ENCODE measurements around the gene ABHD14A.

The ABHD14A gene

GRCh38 chr3:51958603-51959521 lies 16.0 kb upstream of the ABHD14A start:
- DNase-seq = no peak

GRCh38 chr3:51959651-51960050 lies 15.2 kb upstream of the ABHD14A start:
- no peak for DNase-seq

- DNase-seq = no peak
Measured at GRCh38 chr3:51960386-51960785, 14.5 kb upstream of the ABHD14A start.

GRCh38 chr3:51961011-51961410 lies 13.9 kb upstream of the ABHD14A start:
- DNase-seq = no peak

- no peak for DNase-seq
Measured at GRCh38 chr3:51961602-51962569, 13.0 kb upstream of the ABHD14A start.

GRCh38 chr3:51962854-51963530 lies 11.9 kb upstream of the ABHD14A start:
- no peak for DNase-seq

GRCh38 chr3:51963951-51964451 lies 10.9 kb upstream of the ABHD14A start:
- DNase-seq = no peak

- DNase-seq = no peak
Measured at GRCh38 chr3:51964521-51964920, 10.3 kb upstream of the ABHD14A start.

- no peak for DNase-seq
Measured at GRCh38 chr3:51966016-51966415, 8.8 kb upstream of the ABHD14A start.

GRCh38 chr3:51966486-51966885 lies 8.4 kb upstream of the ABHD14A start:
- no peak for DNase-seq

- DNase-seq = no peak
Measured at GRCh38 chr3:51966922-51967383, 7.9 kb upstream of the ABHD14A start.

- peak; percentile 12 for DNase-seq
Measured at GRCh38 chr3:51967384-51968169, 7.3 kb upstream of the ABHD14A start, which contains the start of gene PCBP4. Gene PCBP4, minus strand, starts transcription at chr3:51967454. Its CDS starts 6,214 bp downstream, at chr3:51961240.

- DNase-seq = no peak
Measured at GRCh38 chr3:51968170-51968775, 6.6 kb upstream of the ABHD14A start.

- no peak for DNase-seq
Measured at GRCh38 chr3:51968883-51969678, 5.8 kb upstream of the ABHD14A start.

- no peak for DNase-seq
Measured at GRCh38 chr3:51969841-51970240, 5.0 kb upstream of the ABHD14A start.

- DNase-seq = no peak
Measured at GRCh38 chr3:51970606-51971300, 4.1 kb upstream of the ABHD14A start.

- no peak for DNase-seq
Measured at GRCh38 chr3:51971350-51971749, 3.5 kb upstream of the ABHD14A start.

- no peak for DNase-seq
Measured at GRCh38 chr3:51974277-51974962, 444 bp upstream of the ABHD14A start.

Measured in NCI-H1694 treated with DMSO at 0.1 percent for 48 hours (cell line).